Parathyroid adenoma (tissue), 2 donors: ENCODE data around the gene ORC1.

Source experiments
- H2AFZ ChIP-seq: fragments of 300-600 bp; sonication (generic); one replicate; pipeline ENCODE4 v1.7.0; 2017; ENCODE audit warnings: antibody characterized with exemption, mild to moderate bottlenecking
- H3K27ac ChIP-seq: fragments of 300-600 bp; sonication (generic); one replicate; pipeline ENCODE4 v1.7.0; 2017
- H3K27me3 ChIP-seq: fragments of 300-600 bp; sonication (generic); one replicate; pipeline ENCODE4 v1.7.0; 2017; ENCODE audit warnings: low read length; ENCODE audit not compliant: control insufficient read depth, insufficient read depth
- H3K36me3 ChIP-seq: fragments of 300-600 bp; sonication (generic); one replicate; pipeline ENCODE4 v1.7.0; 2017; ENCODE audit warnings: low read length; ENCODE audit not compliant: control insufficient read depth, insufficient read depth
- H3K4me1 ChIP-seq: fragments of 300-600 bp; sonication (generic); one replicate; pipeline ENCODE4 v1.7.0; 2017; ENCODE audit warnings: control low read depth
- H3K4me2 ChIP-seq: fragments of 300-600 bp; sonication (generic); one replicate; pipeline ENCODE4 v1.7.0; 2017; ENCODE audit warnings: low read length
- H3K4me3 ChIP-seq: fragments of 300-600 bp; sonication (generic); one replicate; pipeline ENCODE4 v1.7.0; 2017; ENCODE audit warnings: low read depth, low read length
- H3K79me2 ChIP-seq: fragments of 300-600 bp; sonication (generic); one replicate; pipeline ENCODE4 v1.7.0; 2017; ENCODE audit warnings: control low read depth
- H3K9ac ChIP-seq: fragments of 300-600 bp; sonication (generic); one replicate; pipeline ENCODE4 v1.7.0; 2017; ENCODE audit warnings: mild to moderate bottlenecking
- H3K9me3 ChIP-seq: fragments of 300-600 bp; sonication (generic); one replicate; pipeline ENCODE4 v1.7.0; 2017; ENCODE audit warnings: low read length; ENCODE audit not compliant: control insufficient read depth
- TF ChIP-seq, protein P1 (sequence below): fragments of 300-600 bp; sonication (generic); IDR thresholded peaks from one replicate; pipeline ENCODE4 v1.7.0; 2017; ENCODE audit warnings: antibody characterized with exemption, mild to moderate bottlenecking
- donor health status: primary hyperparathyroidism.

Gene ORC1

GRCh38 chr1:52402860-52403240, 1.4 kb downstream of the ORC1 start:
- Histone ChIP-seq H3K27me3 (no peaks in the 10 kb centered on the region), H3K4me1 (peaks cover 3% of the 10 kb centered on the region), H3K36me3 (no peaks in the 10 kb centered on the region), H3K4me2 (no peak overlapping the region), H3K9ac (no peak overlapping the region), H3K79me2 (peaks cover 2% of the 10 kb centered on the region), H2AFZ (no peak overlapping the region), H3K27ac (no peak overlapping the region), H3K9me3 (no peaks in the 10 kb centered on the region), H3K4me3 (no peak overlapping the region)
- TF ChIP-seq, protein P1, sequence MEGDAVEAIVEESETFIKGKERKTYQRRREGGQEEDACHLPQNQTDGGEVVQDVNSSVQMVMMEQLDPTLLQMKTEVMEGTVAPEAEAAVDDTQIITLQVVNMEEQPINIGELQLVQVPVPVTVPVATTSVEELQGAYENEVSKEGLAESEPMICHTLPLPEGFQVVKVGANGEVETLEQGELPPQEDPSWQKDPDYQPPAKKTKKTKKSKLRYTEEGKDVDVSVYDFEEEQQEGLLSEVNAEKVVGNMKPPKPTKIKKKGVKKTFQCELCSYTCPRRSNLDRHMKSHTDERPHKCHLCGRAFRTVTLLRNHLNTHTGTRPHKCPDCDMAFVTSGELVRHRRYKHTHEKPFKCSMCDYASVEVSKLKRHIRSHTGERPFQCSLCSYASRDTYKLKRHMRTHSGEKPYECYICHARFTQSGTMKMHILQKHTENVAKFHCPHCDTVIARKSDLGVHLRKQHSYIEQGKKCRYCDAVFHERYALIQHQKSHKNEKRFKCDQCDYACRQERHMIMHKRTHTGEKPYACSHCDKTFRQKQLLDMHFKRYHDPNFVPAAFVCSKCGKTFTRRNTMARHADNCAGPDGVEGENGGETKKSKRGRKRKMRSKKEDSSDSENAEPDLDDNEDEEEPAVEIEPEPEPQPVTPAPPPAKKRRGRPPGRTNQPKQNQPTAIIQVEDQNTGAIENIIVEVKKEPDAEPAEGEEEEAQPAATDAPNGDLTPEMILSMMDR: no peak

- Histone ChIP-seq H3K9ac (no peak overlapping the region), H3K79me2 (peaks cover 2% of the 10 kb centered on the region), H3K4me1 (peaks cover under 1% of the 10 kb centered on the region), H3K9me3 (no peaks in the 10 kb centered on the region), H3K27me3 (no peaks in the 10 kb centered on the region), H3K36me3 (no peaks in the 10 kb centered on the region), H2AFZ (no peak overlapping the region), H3K4me2 (no peak overlapping the region), H3K4me3 (no peak overlapping the region), H3K27ac (no peak overlapping the region)
- TF ChIP-seq, protein P1: no peak
These were observed 4.1 kb downstream of the ORC1 start for GRCh38 chr1:52400131-52400530.

DNA sequence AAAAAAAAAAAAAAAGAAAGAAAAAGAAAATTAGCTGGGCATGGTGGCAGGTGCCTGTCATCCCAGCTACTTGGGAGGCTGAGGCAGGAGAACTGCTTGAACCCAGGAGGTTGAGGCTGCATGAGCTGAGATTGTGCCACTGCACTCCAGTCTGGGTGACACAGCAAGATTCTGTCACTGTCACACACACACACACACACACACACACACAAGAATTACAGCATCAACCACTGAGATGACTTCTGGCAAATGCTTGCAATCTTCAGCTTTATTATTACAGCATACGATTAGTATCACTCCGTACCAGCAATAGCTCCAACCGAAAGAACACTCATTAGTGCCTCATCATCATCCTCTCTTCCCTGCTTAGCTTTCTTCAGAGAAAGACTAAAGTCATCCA, 4.6 kb downstream of the ORC1 start:
- TF ChIP-seq, protein P1: no peak
- Histone ChIP-seq H3K4me2 (no peak overlapping the region), H3K4me3 (no peak overlapping the region), H3K9me3 (no peaks in the 10 kb centered on the region), H3K27ac (no peak overlapping the region), H3K27me3 (no peaks in the 10 kb centered on the region), H2AFZ (no peak overlapping the region), H3K4me1 (no peaks in the 10 kb centered on the region), H3K36me3 (no peaks in the 10 kb centered on the region), H3K79me2 (no peaks in the 10 kb centered on the region), H3K9ac (no peak overlapping the region)

GRCh38 chr1:52393174-52393573, 11.0 kb downstream of the ORC1 start:
- Histone ChIP-seq H3K9ac (no peak overlapping the region), H3K4me2 (no peak overlapping the region), H3K79me2 (no peaks in the 10 kb centered on the region), H3K4me3 (no peak overlapping the region), H3K36me3 (no peaks in the 10 kb centered on the region), H2AFZ (no peak overlapping the region), H3K27me3 (no peaks in the 10 kb centered on the region), H3K4me1 (no peaks in the 10 kb centered on the region), H3K9me3 (no peaks in the 10 kb centered on the region), H3K27ac (no peak overlapping the region)
- TF ChIP-seq, protein P1: no peak

- H2AFZ ChIP-seq: no peak overlapping the region
- TF ChIP-seq, protein P1: no peak
- no peak overlapping the region for H3K4me2 ChIP-seq
- no peaks in the 10 kb centered on the region for H3K9me3 ChIP-seq
- no peaks in the 10 kb centered on the region for H3K4me1 ChIP-seq
- no peaks in the 10 kb centered on the region for H3K27me3 ChIP-seq
- no peaks in the 10 kb centered on the region for H3K36me3 ChIP-seq
- H3K4me3 ChIP-seq: no peak overlapping the region
- H3K79me2 ChIP-seq: no peaks in the 10 kb centered on the region
- H3K27ac ChIP-seq: no peak overlapping the region
- H3K9ac ChIP-seq: no peak overlapping the region
These were observed 17.8 kb downstream of the ORC1 start for GRCh38 chr1:52386458-52386857.
